ENCODE results near the gene HDLBP.

Gene HDLBP

DNA sequence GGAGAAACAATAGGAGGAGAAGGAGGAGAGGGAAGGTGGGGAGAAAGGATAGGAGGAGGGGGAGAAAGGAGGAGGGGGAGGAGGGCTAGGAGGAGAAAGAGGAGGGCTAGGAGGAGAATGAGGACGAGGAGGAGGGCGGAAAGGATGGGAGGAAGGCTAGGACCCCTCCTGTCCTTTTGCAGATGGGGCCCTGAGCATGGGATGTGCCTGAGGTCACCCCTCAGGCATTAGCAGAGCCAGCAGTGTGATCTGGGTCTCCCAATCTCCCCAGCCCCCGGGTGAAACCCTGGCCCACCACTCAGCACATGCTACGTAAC lies 127.6 kb downstream of the HDLBP start:
- no peak overlapping the region for H3K4me3 ChIP-seq (ENCODE audit: low read depth, low read length)
- DNase-seq (ENCODE audit: low read depth), result no peak
- TF ChIP-seq, protein P1, sequence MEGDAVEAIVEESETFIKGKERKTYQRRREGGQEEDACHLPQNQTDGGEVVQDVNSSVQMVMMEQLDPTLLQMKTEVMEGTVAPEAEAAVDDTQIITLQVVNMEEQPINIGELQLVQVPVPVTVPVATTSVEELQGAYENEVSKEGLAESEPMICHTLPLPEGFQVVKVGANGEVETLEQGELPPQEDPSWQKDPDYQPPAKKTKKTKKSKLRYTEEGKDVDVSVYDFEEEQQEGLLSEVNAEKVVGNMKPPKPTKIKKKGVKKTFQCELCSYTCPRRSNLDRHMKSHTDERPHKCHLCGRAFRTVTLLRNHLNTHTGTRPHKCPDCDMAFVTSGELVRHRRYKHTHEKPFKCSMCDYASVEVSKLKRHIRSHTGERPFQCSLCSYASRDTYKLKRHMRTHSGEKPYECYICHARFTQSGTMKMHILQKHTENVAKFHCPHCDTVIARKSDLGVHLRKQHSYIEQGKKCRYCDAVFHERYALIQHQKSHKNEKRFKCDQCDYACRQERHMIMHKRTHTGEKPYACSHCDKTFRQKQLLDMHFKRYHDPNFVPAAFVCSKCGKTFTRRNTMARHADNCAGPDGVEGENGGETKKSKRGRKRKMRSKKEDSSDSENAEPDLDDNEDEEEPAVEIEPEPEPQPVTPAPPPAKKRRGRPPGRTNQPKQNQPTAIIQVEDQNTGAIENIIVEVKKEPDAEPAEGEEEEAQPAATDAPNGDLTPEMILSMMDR (IDR thresholded peaks at IDR 0.05; ENCODE audit: low read depth, low read length), result no peak
- TF ChIP-seq, protein P2, sequence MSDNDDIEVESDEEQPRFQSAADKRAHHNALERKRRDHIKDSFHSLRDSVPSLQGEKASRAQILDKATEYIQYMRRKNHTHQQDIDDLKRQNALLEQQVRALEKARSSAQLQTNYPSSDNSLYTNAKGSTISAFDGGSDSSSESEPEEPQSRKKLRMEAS (IDR thresholded peaks at IDR 0.05; ENCODE audit: low read depth, low read length), result no peak
- TF ChIP-seq POLR2A (IDR thresholded peaks at IDR 0.05; ENCODE audit: extremely low read depth, insufficient read length), result no peak
- TF ChIP-seq MYC (IDR thresholded peaks at IDR 0.05; ENCODE audit: low read depth, low read length), result no peak

DNA sequence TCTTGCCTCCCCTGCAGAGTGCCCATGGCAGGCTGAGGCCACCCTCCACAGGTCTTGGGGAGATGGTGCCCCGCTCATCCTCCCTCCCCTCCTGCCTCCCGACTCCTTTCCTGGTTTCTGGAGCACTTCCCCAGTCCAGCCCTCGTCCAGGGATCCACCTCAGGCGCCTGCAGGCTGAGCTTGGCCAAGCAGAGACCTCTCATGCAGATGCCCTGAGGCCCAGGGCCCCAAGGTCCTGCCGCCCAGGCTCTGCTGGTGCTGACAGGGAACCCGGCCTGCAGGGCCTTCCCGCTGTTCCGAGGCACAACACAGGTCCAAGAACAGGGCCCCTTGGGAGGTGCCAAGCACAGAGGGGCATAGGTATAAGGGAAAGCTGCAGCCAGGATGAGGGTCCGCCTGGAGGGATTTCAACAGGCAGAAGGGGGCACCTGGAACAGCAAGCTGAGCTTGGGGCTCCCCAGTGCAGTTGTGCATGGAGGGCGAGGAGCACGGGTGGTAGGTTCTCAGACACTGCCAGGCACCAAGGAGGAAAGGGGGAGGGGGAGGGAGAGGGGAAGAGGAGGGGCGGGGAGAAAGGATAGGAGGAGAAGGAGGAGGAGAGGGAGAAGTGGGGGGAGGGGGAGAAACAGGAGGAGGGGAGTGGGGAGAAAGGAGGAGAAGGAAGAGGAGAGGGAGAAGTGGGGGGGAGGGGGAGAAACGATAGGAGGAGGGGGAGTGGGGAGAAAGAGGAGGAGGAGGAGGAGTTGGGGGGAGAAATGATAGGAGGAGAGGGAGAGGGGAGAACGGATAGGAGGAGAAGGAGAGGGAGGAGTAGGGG lies 128.2 kb downstream of the HDLBP start:
- TF ChIP-seq MYC (IDR thresholded peaks at IDR 0.05; ENCODE audit: low read depth, low read length), result no peak
- TF ChIP-seq, protein P1 (IDR thresholded peaks at IDR 0.05; ENCODE audit: low read depth, low read length), result no peak
- no peak for TF ChIP-seq POLR2A (IDR thresholded peaks at IDR 0.05; ENCODE audit: extremely low read depth, insufficient read length)
- TF ChIP-seq, protein P2 (IDR thresholded peaks at IDR 0.05; ENCODE audit: low read depth, low read length), result no peak
- H3K4me3 ChIP-seq (ENCODE audit: low read depth, low read length), result no peak overlapping the region
- DNase-seq (ENCODE audit: low read depth), result no peak

DNA sequence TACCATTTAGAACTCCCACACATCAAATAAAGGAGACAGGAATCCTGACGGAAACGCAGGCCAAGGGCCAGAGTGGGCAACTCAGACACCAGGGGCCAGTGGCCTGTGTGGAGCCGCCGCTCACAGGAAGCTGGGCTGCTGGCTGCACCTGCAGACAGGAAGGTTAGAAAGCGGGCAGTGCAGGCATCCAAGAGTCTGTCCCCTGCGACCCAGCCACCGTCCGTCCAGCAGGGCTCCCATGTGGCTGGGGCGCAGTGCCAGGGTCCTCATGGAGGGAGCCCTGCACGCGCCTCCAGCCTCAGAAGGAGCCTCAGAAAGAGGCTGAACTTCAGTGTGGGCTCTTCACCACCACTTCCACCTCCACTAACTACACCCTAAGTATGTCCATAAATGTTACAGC lies 129.5 kb downstream of the HDLBP start:
- no peak overlapping the region for H3K4me3 ChIP-seq (ENCODE audit: low read depth, low read length)
- no peak for TF ChIP-seq POLR2A (IDR thresholded peaks at IDR 0.05; ENCODE audit: extremely low read depth, insufficient read length)
- TF ChIP-seq MYC (IDR thresholded peaks at IDR 0.05; ENCODE audit: low read depth, low read length), result no peak
- TF ChIP-seq, protein P2 (IDR thresholded peaks at IDR 0.05; ENCODE audit: low read depth, low read length), result no peak

DNA sequence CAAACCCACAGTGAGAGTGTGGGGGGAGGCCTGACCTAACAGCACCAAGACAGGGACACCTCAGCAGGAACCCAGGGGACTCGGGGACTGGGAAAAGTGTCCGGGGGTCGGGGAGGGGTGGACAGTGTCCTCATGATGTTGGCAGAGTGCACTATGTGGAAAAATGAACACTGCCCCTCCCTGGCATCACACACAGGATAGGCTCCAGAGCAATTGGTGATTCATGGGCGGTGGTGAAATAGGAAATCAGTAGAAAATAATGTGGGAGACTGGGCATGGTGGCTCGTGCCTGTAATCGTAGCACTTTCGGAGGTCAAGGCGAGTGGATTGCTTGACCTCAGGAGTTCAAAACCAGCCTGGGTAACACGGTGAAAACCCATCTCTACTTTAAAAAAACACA lies 130.6 kb downstream of the HDLBP start:
- no peak for DNase-seq (ENCODE audit: low read depth)
- H3K4me3 ChIP-seq (ENCODE audit: low read depth, low read length), result no peak overlapping the region
- TF ChIP-seq, protein P1 (IDR thresholded peaks at IDR 0.05; ENCODE audit: low read depth, low read length), result no peak
- no peak for TF ChIP-seq POLR2A (IDR thresholded peaks at IDR 0.05; ENCODE audit: extremely low read depth, insufficient read length)
- TF ChIP-seq, protein P2 (IDR thresholded peaks at IDR 0.05; ENCODE audit: low read depth, low read length), result no peak

More for the DNA sequence above, 129.5 kb downstream of the HDLBP start:
- DNase-seq (ENCODE audit: low read depth), result no peak

DNA sequence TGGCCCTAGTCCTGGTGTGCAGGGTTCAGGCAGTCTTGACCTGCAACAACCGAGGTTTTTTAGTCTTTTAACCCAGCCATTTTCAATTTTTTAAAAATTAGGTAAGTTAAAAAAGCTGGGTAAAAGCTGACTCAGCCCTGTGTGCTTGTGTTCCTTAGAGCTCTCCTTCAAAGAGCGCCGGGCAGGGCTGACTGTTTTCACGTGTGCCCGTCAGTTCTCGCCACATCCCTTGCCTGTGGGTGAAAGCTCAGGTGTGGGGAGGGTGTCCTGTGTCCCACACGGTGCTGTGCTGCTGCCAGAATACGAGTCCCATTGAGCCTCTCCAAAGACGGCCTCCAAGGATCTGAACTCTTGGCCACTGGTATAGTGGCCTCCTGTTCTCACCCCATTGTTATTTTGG lies 132.3 kb downstream of the HDLBP start:
- DNase-seq (ENCODE audit: low read depth), result no peak
- TF ChIP-seq, protein P1 (IDR thresholded peaks at IDR 0.05; ENCODE audit: low read depth, low read length), result no peak
- TF ChIP-seq POLR2A (IDR thresholded peaks at IDR 0.05; ENCODE audit: extremely low read depth, insufficient read length) (no peak), MYC (IDR thresholded peaks at IDR 0.05; ENCODE audit: low read depth, low read length) (no peak)
- TF ChIP-seq, protein P2 (IDR thresholded peaks at IDR 0.05; ENCODE audit: low read depth, low read length), result no peak
- no peak overlapping the region for H3K4me3 ChIP-seq (ENCODE audit: low read depth, low read length)

DNA sequence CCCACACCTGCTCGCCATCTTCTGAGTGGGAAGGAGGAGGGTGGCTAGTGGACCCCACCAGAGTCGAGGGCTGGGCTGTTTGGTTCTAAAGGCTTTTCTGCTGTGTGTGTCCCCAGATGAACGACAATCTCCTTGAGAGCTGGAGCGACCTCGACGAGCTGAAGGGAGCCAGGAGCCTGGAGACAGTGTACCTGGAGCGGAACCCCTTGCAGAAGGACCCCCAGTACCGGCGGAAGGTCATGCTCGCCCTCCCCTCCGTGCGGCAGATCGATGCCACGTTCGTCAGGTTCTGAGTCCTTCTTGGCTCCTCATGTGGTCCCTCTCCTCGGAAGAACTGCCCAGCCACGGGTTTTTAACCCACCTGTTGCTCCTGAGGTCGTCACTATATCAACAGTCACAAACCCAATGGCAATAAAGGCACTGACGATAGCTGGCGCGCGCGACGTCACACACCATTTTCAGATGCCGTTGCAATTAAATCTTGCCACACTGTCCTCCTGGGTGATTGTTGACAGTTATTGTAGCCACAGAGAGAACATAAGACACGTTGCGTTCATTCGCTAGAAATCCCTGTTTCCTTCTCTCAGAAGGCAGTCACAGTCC lies 132.8 kb downstream of the HDLBP start:
- TF ChIP-seq, protein P1 (IDR thresholded peaks at IDR 0.05; ENCODE audit: low read depth, low read length), result no peak
- TF ChIP-seq, protein P2 (IDR thresholded peaks at IDR 0.05; ENCODE audit: low read depth, low read length), result no peak
- TF ChIP-seq MYC (IDR thresholded peaks at IDR 0.05; ENCODE audit: low read depth, low read length) (no peak), POLR2A (IDR thresholded peaks at IDR 0.05; ENCODE audit: extremely low read depth, insufficient read length) (no peak)
- H3K4me3 ChIP-seq (ENCODE audit: low read depth, low read length), result no peak overlapping the region
- DNase-seq (ENCODE audit: low read depth), result no peak

Data from NB4 (cell line).